GM18498 (cell line): Measurements from ENCODE around the gene ST6GAL1.
A peak's percentile ranks its signal among the peaks of the same experiment; 100 is the strongest.
"Not testable (repeated sequence)": the region's sequence is repeated elsewhere in the genome, so short reads cannot be mapped to it uniquely, and the experiment has no call there.

Experiments
- ATAC-seq: cut with Tn5 transposase; IDR thresholded peaks from one replicate; pipeline ENCODE4 v1.9.1; 2021; ENCODE audit warnings: mild to moderate bottlenecking, moderate library complexity; ENCODE audit not compliant: unreplicated experiment

Gene ST6GAL1

GRCh38 chr3:186939536-186939935 lies 9.2 kb downstream of the ST6GAL1 start:
- ATAC-seq: no peak

- ATAC-seq: no peak
These were observed 10.6 kb downstream of the ST6GAL1 start for GRCh38 chr3:186940967-186941366.

GRCh38 chr3:186942168-186942567 lies 11.8 kb downstream of the ST6GAL1 start:
- no peak for ATAC-seq

- no peak for ATAC-seq
These were observed 15.0 kb downstream of the ST6GAL1 start for GRCh38 chr3:186945255-186945823.

- peak; percentile 64 for ATAC-seq
These were observed 16.5 kb downstream of the ST6GAL1 start for GRCh38 chr3:186946756-186947375.

DNA sequence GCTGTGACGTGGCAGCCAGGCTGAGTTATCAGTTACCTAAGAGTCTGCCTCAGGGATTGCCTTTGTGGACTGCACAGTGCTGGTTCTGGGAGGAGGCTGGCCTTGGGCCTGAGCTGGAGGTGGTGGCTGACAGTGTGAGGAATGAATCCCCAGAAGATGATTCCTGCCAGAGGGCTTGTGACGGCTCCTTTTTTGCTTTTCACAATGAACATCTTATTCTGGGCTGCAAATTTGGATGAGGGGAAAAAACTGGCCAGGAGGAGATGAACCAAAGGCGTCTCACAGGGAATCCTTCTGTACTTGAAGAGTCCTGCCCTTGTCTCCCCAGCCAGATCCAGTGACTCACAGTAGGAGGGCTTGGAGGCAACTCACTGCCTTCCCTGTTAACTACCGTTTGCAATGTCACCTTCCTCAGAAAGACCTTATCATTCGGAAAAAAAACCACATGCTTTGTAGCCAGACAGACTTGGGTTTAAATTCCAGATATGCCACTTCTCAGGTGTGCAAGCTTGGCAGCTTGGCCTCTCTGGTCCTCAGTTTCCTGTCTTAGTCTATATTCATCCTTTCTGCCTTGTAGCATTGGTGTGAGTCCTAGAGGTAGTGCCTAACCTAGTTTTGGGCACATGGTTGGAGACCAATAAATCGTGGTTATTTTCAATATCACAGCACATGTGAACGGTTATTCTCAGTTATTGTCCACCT lies 19.1 kb downstream of the ST6GAL1 start:
- no peak for ATAC-seq

- ATAC-seq: no peak
These were observed 20.2 kb downstream of the ST6GAL1 start for GRCh38 chr3:186950402-186951093.

DNA sequence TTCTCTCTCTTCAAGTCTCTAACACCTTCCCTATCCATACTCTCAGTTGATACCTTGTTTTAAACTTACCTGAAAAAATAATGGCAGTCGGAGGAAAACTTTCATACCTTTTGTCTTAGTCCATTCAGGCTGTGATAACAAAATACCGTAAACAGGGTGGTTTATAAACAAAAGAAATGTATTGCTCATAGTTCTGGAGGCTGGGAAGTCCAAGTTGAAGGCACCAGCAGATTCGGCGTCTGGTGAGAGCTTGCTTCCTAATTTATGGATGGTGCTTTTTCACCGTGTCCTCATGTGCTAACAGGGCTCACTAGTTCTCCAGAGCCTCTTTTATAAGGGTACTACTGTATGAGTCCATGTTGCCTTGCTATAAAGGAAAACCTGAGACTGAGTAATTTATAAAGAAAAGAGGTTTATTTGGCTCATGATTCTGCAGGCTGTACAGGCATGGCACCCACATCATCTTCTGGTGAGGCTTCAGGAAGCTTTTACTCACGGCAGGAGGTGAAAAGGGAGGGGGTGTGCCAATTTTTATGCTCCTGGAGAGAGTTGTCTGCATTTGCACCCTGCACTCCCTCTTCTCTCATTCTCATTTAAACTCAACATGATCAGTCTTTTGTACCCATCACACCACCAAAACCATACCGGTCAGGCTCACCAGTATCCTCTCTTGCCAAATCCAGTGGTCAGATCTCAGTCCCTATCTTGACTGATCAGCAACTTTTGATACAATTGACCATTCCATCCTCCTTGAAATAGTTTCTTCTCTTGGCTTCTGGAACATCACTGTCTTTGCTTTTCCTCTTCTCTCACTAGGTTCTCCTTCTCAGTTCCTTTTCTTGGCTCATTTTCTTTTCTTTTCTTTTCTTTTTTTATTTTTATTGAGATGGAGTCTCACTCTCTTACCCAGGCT lies 21.6 kb downstream of the ST6GAL1 start:
- ATAC-seq: no peak

- ATAC-seq: no peak
These were observed 22.7 kb downstream of the ST6GAL1 start for GRCh38 chr3:186953011-186953487.

GRCh38 chr3:186953992-186954699 lies 23.8 kb downstream of the ST6GAL1 start:
- ATAC-seq: not testable (repeated sequence)

GRCh38 chr3:186955898-186956696 lies 25.8 kb downstream of the ST6GAL1 start:
- no peak for ATAC-seq

DNA sequence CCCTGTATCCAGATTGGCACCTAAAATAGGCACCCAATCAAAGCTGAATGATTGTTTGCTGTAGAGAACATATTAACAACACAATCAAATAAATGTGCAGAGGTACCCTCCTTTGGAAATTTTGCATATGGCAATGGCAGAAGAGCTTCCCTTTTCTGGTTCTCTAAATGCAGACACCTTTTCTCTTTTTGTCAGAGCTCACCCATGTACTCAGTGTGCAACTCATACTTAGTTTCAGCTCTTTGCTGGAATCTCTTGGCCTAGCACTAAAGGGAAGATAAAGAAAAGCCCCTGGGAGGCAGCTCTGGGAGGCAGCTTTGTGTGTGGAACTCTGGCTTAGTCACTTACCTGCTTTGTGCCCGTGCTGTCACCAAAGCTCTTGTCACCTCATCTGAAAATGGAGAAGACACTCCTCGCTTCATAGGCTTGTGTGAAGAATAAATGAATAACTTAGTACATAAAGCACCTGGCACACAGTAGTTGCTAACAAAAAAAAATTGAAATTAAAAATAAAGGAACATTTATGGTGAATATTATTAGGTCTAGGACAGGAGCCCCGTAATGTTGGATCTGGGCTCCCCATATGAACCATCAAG lies 28.8 kb downstream of the ST6GAL1 start:
- no peak for ATAC-seq

- ATAC-seq: no peak
These were observed 30.0 kb downstream of the ST6GAL1 start for GRCh38 chr3:186960347-186960746.

GRCh38 chr3:186962445-186962844 lies 32.1 kb downstream of the ST6GAL1 start:
- no peak for ATAC-seq

GRCh38 chr3:186963636-186964035 lies 33.3 kb downstream of the ST6GAL1 start:
- ATAC-seq: no peak

GRCh38 chr3:186964071-186964470 lies 33.7 kb downstream of the ST6GAL1 start:
- ATAC-seq: no peak

DNA sequence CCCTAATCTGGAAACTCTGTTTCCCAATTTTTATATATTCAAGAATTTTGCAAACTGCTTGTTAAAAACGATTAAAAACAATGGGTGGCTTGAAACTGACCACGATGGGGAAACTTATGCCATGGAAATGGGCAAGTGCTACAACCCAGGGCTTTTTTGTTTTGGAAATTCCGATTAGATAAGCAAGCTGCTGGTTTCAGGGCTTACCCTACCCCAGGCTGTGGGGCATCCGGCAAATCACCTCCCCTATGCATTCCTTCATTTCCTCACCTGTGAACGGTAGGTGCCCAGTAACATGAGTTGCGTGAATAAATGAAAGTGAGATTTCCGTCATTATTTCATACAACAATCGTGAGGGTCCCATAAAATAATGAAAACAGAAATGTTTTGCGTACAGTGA lies 34.3 kb downstream of the ST6GAL1 start:
- ATAC-seq: no peak

- ATAC-seq: peak; percentile 58
These were observed 35.0 kb downstream of the ST6GAL1 start for GRCh38 chr3:186965141-186965879.
